ENCODE data around the gene RET.

GRCh38 chr10:43043342-43043772 is 33.5 kb upstream of the RET start:
- TF ChIP-seq, protein P1, sequence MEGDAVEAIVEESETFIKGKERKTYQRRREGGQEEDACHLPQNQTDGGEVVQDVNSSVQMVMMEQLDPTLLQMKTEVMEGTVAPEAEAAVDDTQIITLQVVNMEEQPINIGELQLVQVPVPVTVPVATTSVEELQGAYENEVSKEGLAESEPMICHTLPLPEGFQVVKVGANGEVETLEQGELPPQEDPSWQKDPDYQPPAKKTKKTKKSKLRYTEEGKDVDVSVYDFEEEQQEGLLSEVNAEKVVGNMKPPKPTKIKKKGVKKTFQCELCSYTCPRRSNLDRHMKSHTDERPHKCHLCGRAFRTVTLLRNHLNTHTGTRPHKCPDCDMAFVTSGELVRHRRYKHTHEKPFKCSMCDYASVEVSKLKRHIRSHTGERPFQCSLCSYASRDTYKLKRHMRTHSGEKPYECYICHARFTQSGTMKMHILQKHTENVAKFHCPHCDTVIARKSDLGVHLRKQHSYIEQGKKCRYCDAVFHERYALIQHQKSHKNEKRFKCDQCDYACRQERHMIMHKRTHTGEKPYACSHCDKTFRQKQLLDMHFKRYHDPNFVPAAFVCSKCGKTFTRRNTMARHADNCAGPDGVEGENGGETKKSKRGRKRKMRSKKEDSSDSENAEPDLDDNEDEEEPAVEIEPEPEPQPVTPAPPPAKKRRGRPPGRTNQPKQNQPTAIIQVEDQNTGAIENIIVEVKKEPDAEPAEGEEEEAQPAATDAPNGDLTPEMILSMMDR (IDR thresholded peaks at IDR 0.05; ENCODE audit: insufficient read depth, low read depth, low read length), result no peak
- no peak for TF ChIP-seq EZH2 (IDR thresholded peaks at IDR 0.05; ENCODE audit: insufficient read depth, low read length)
